ENCODE results near the gene TFDP2. TPM values are rescaled to one million over a fixed set of nuclear protein-coding genes. Genes with fewer than 3 reads are reported as not detected.
A peak's percentile ranks its signal among the peaks of the same experiment; 100 is the strongest.
"Not testable (repeated sequence)": the region's sequence is repeated elsewhere in the genome, so short reads cannot be mapped to it uniquely, and the experiment has no call there.

Gene TFDP2
- polyA plus RNA-seq, 3 donors from 2014 or later: 53.5 to 142 (median 96.2) TPM

DNA sequence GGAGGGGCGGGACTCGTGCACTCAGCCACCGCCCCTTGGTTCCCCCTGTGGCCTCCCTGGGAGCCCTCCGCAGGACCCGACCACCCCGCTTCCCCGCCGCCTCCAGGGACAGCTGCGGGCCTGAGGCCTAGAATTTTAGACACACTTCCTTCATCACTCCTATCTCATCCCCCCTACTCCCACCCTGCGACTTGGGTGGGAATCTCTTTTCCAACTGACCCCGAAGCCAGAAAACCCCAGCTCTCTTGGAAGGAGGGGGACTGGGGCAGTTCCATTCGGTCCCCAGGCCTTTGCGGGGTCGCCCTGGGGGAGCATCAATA is 289 bp upstream of the TFDP2 start:
- Mint-ChIP-seq H3K36me3 (peaks cover 0 to 4% (median 0%) of the 10 kb centered on the region in 3 donors), H3K27me3 (ENCODE audit: low read depth in 3 of 3) (peaks cover 0 to 4% (median 0%) of the 10 kb centered on the region in 3 donors), H3K4me3 (peak overlapping the region; percentile 83 to 97 (median 90)), H3K9me3 (no peaks in the 10 kb centered on the region), H3K27ac (peak overlapping the region; percentile 71 to 93 (median 86)), H3K4me1 (peaks cover 57 to 74% of the 10 kb centered on the region in 2 donors)
- DNase-seq: no peak

DNA sequence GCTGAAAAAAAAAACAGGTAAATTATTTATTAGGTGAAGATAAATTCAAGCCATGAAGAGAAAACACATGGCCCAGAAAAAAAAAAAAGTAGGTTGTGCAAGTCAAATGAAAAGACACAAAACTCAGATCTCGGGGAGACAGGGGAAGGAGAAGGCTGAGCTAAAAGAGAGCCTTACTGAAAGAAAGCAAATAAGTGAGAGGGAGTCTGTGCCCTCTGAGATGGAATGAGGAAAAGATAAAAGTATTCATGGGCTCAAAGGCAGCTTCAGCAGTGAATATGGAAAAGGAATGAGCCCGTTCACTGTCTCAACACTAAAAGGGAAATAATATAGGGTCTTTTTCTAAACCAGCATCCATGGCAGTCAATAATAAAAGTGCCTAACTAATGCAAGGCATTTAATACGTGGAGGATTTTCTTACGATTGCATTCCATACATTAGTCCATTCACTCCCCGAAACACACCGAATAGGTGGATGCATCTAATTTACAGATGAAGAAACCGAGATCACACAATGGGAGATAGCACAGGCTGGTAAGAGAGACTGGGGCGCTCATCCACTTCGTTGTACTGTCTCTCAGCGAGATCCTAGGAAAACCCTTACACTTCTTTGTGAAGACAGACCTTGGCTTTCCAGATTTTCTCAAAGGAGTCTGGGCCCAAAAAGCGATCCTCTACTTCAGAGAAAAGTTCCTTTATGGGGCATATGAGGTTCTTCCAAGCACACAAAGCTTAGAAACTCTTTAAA is 1.1 kb downstream of the TFDP2 start:
- no peaks in the 10 kb centered on the region for H3K9me3 Mint-ChIP-seq
- DNase-seq: no peak
- peaks cover 59 to 77% of the 10 kb centered on the region in 2 donors for H3K4me1 Mint-ChIP-seq
- peak overlapping the region; percentile 71 to 93 (median 90) for H3K27ac Mint-ChIP-seq
- peaks cover 0 to 6% (median 4%) of the 10 kb centered on the region in 3 donors for H3K36me3 Mint-ChIP-seq
- H3K27me3 Mint-ChIP-seq (ENCODE audit: low read depth in 3 of 3): peaks cover 0 to 4% (median 0%) of the 10 kb centered on the region in 3 donors
- peak overlapping the region; percentile 86 to 97 (median 90) for H3K4me3 Mint-ChIP-seq

GRCh38 chr3:142144587-142144986 is 4.8 kb downstream of the TFDP2 start:
- H3K36me3 Mint-ChIP-seq: peaks cover 10 to 24% (median 20%) of the 10 kb centered on the region in 3 donors
- H3K9me3 Mint-ChIP-seq; DNase-seq; H3K27me3 Mint-ChIP-seq (ENCODE audit: low read depth in 3 of 3): not testable (repeated sequence)
- peak overlapping the region in 1 of 6 donors; percentile 39 for H3K27ac Mint-ChIP-seq
- peak overlapping the region in 3 of 5 donors; percentile 8 to 43 (median 41) for H3K4me3 Mint-ChIP-seq
- peaks cover 58 to 84% of the 10 kb centered on the region in 2 donors for H3K4me1 Mint-ChIP-seq

DNA sequence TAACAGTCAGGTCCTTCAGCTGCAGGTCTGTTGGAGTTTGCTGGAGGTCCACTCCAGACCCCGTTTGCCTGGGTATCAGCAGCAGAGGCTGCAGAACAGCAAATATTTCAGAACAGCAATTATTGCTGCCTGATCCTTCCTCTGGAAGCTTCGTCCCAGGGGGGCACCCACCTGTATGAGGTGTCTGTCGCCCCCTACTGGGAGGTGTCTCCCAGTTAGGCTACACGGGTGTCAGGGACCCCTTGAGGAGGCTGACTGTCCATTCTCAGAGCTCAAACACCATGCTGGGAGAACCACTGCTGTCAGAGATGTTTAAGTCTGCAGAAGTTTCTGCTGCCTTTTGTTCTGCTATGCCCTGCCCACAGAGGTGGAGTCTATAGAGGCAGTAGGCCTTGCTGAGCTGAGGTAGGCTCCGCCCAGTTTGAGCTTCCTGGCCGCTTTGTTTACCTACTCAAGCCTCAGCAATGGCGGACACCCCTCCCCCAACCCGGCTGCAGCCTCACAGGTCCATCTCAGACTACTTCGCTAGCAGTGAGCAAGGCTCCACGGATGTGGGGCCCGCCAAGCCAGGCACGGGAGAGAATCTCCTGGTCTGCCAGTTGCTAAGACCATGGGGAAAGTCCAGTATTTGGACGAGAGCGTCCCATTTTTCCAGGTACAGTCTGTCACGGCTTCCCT is 8.6 kb downstream of the TFDP2 start:
- H3K27me3 Mint-ChIP-seq (ENCODE audit: low read depth in 3 of 3); H3K9me3 Mint-ChIP-seq; H3K27ac Mint-ChIP-seq; H3K4me3 Mint-ChIP-seq; DNase-seq: not testable (repeated sequence)
- peaks cover 10 to 39% (median 20%) of the 10 kb centered on the region in 3 donors for H3K36me3 Mint-ChIP-seq
- H3K4me1 Mint-ChIP-seq: peaks cover 63 to 90% of the 10 kb centered on the region in 2 donors

GRCh38 chr3:142137089-142137488 is 12.3 kb downstream of the TFDP2 start:
- H3K27me3 Mint-ChIP-seq (ENCODE audit: low read depth in 3 of 3): not testable (repeated sequence)
- H3K4me1 Mint-ChIP-seq: peaks cover 56 to 85% of the 10 kb centered on the region in 2 donors
- H3K27ac Mint-ChIP-seq: peak overlapping the region in 5 of 6 donors; percentile 40 to 76 (median 65)

DNA sequence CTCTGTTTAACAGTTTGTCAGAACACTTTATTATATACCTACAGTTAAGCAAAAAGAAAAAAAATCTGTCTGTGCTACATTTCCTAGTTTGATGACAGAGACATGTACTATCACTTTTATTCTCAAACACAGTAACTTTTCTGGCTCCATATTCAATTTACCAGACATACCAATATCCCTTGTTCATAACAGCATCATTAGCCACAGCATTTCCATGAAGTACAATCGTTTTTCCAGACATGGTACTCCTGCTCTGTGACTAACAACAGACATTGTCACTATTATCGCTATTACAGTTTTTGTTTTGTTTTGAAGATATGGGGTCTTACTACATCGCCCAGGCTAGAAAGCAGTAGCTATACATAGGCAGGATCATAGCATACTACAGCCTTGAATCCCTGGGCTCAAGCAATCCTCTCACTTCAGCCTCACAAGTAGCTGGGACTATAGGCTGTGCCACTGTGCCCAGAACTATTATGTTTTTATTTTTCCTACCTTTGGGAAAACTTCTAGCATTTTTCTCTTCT is 14.5 kb downstream of the TFDP2 start:
- Mint-ChIP-seq H3K9me3 (no peaks in the 10 kb centered on the region), H3K36me3 (peaks cover 8 to 21% (median 13%) of the 10 kb centered on the region in 3 donors), H3K4me1 (peaks cover 60 to 88% of the 10 kb centered on the region in 2 donors), H3K27me3 (ENCODE audit: low read depth in 3 of 3) (peaks cover 0 to 2% (median 0%) of the 10 kb centered on the region in 3 donors), H3K4me3 (peak overlapping the region in 1 of 5 donors; percentile 26), H3K27ac (peak overlapping the region; percentile 50 to 88 (median 74))
- DNase-seq: no peak

More at GRCh38 chr3:142137089-142137488, 12.3 kb downstream of the TFDP2 start:
- peaks cover 6 to 25% (median 12%) of the 10 kb centered on the region in 3 donors for H3K36me3 Mint-ChIP-seq
- DNase-seq, H3K4me3 Mint-ChIP-seq, H3K9me3 Mint-ChIP-seq: not testable (repeated sequence)

GRCh38 chr3:142129516-142130171 is 19.7 kb downstream of the TFDP2 start:
- peaks cover 3 to 14% (median 5%) of the 10 kb centered on the region in 3 donors for H3K36me3 Mint-ChIP-seq
- H3K27ac Mint-ChIP-seq: peak overlapping the region; percentile 85 to 93 (median 91)
- H3K4me1 Mint-ChIP-seq: peaks cover 49 to 71% of the 10 kb centered on the region in 2 donors
- no peak for DNase-seq
- H3K27me3 Mint-ChIP-seq (ENCODE audit: low read depth in 3 of 3): peaks cover 0 to 2% (median 0%) of the 10 kb centered on the region in 3 donors
- H3K9me3 Mint-ChIP-seq: no peaks in the 10 kb centered on the region
- H3K4me3 Mint-ChIP-seq: peak overlapping the region; percentile 20 to 81 (median 69)

- no peaks in the 10 kb centered on the region for H3K9me3 Mint-ChIP-seq
- peak overlapping the region; percentile 69 to 86 (median 77) for H3K4me3 Mint-ChIP-seq
- no peaks in the 10 kb centered on the region for H3K27me3 Mint-ChIP-seq (ENCODE audit: low read depth in 3 of 3)
- H3K36me3 Mint-ChIP-seq: peaks cover 5 to 14% (median 6%) of the 10 kb centered on the region in 3 donors
- peak; percentile 24 to 36 (median 26) for DNase-seq
- peaks cover 40 to 65% of the 10 kb centered on the region in 2 donors for H3K4me1 Mint-ChIP-seq
- peak overlapping the region; percentile 85 to 92 (median 89) for H3K27ac Mint-ChIP-seq
Measured at GRCh38 chr3:142127941-142128658, 21.2 kb downstream of the TFDP2 start.

GRCh38 chr3:142124243-142124642 is 25.1 kb downstream of the TFDP2 start:
- Mint-ChIP-seq H3K4me1 (peaks cover 23 to 46% of the 10 kb centered on the region in 2 donors), H3K27me3 (ENCODE audit: low read depth in 3 of 3) (no peaks in the 10 kb centered on the region), H3K4me3 (no peak overlapping the region), H3K9me3 (no peaks in the 10 kb centered on the region), H3K27ac (no peak overlapping the region), H3K36me3 (peaks cover 0 to 3% (median 2%) of the 10 kb centered on the region in 3 donors)
- DNase-seq: no peak

- peaks cover 0 to 3% (median 0%) of the 10 kb centered on the region in 3 donors for H3K36me3 Mint-ChIP-seq
- peaks cover 18 to 49% of the 10 kb centered on the region in 2 donors for H3K4me1 Mint-ChIP-seq
- H3K27ac Mint-ChIP-seq: peak overlapping the region in 3 of 6 donors; percentile 22 to 63 (median 29)
- DNase-seq: no peak
- no peak overlapping the region for H3K4me3 Mint-ChIP-seq
- H3K27me3 Mint-ChIP-seq (ENCODE audit: low read depth in 3 of 3): peaks cover 0 to 1% (median 0%) of the 10 kb centered on the region in 3 donors
- H3K9me3 Mint-ChIP-seq: no peaks in the 10 kb centered on the region
Measured at GRCh38 chr3:142120707-142121106, 28.6 kb downstream of the TFDP2 start.

GRCh38 chr3:142118911-142119310 is 30.4 kb downstream of the TFDP2 start:
- Mint-ChIP-seq H3K9me3 (no peaks in the 10 kb centered on the region), H3K36me3 (no peaks in the 10 kb centered on the region), H3K4me1 (peaks cover 20 to 51% of the 10 kb centered on the region in 2 donors), H3K27ac (no peak overlapping the region), H3K4me3 (no peak overlapping the region), H3K27me3 (ENCODE audit: low read depth in 3 of 3) (peaks cover 0 to 1% (median 0%) of the 10 kb centered on the region in 3 donors)
- no peak for DNase-seq

GRCh38 chr3:142117056-142117851 is 32.1 kb downstream of the TFDP2 start:
- DNase-seq: no peak
- peak overlapping the region in 4 of 6 donors; percentile 11 to 76 (median 48) for H3K27ac Mint-ChIP-seq
- peaks cover 24 to 58% of the 10 kb centered on the region in 2 donors for H3K4me1 Mint-ChIP-seq
- H3K9me3 Mint-ChIP-seq: no peaks in the 10 kb centered on the region
- peaks cover 0 to 1% (median 0%) of the 10 kb centered on the region in 3 donors for H3K27me3 Mint-ChIP-seq (ENCODE audit: low read depth in 3 of 3)
- no peaks in the 10 kb centered on the region for H3K36me3 Mint-ChIP-seq
- no peak overlapping the region for H3K4me3 Mint-ChIP-seq

Data from immature natural killer cell (primary cell).